ENCODE measurements around the gene SMIM24. TPM values are rescaled to one million over a fixed set of nuclear protein-coding genes. Genes with fewer than 3 reads are reported as not detected.
"Not testable (repeated sequence)": the region's sequence is repeated elsewhere in the genome, so short reads cannot be mapped to it uniquely, and the experiment has no call there.

Gene SMIM24
- total RNA-seq, 3 donors from 2014 or later = 8.5 to 62.5 (median 41.8) TPM

DNA sequence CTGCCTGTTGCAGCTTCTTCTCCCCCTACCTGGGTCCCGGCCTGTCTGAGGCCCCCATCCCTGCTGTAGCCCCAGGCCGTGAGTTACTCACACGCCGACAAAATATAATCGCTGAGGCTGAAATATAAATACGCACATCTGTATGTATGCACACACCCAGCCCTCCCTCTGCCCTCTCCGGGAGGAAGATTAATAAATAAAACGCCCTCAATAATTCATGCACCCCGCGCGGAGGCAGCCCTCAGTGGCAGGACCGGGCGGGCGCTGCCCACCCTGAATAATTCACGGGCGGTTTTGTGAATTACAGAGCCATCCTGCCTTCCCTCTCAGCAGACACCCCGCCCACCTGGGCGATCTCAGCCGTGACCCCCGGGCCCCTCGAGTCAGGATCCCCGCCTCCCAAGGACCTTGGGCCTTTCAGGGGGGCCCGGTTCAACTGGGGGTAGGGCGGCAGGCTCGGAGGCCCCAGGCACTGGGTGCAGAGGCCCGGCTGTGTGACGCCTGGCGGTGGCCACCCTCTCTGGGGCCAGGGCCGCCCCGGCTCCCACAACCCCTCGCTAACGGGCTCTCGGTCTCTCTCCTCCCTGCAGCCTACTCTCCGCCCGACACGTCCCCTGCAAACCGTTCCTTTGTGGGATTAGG, 24.2 kb downstream of the SMIM24 start:
- H3K4me1 ChIP-seq (ENCODE audit: low read depth) = peaks cover 8% of the 10 kb centered on the region
- no peak for ATAC-seq
- no peak for DNase-seq
- H3K36me3 ChIP-seq (ENCODE audit: low read depth) = peaks cover 6% of the 10 kb centered on the region
- intact Hi-C loops (cut with DNase I, micrococcal nuclease) = no loop called here
- no peak overlapping the region for H3K4me3 ChIP-seq
- no peaks in the 10 kb centered on the region for H3K9me3 ChIP-seq
- TF ChIP-seq, protein P1, sequence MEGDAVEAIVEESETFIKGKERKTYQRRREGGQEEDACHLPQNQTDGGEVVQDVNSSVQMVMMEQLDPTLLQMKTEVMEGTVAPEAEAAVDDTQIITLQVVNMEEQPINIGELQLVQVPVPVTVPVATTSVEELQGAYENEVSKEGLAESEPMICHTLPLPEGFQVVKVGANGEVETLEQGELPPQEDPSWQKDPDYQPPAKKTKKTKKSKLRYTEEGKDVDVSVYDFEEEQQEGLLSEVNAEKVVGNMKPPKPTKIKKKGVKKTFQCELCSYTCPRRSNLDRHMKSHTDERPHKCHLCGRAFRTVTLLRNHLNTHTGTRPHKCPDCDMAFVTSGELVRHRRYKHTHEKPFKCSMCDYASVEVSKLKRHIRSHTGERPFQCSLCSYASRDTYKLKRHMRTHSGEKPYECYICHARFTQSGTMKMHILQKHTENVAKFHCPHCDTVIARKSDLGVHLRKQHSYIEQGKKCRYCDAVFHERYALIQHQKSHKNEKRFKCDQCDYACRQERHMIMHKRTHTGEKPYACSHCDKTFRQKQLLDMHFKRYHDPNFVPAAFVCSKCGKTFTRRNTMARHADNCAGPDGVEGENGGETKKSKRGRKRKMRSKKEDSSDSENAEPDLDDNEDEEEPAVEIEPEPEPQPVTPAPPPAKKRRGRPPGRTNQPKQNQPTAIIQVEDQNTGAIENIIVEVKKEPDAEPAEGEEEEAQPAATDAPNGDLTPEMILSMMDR (IDR thresholded peaks at IDR 0.05) = no peak

DNA sequence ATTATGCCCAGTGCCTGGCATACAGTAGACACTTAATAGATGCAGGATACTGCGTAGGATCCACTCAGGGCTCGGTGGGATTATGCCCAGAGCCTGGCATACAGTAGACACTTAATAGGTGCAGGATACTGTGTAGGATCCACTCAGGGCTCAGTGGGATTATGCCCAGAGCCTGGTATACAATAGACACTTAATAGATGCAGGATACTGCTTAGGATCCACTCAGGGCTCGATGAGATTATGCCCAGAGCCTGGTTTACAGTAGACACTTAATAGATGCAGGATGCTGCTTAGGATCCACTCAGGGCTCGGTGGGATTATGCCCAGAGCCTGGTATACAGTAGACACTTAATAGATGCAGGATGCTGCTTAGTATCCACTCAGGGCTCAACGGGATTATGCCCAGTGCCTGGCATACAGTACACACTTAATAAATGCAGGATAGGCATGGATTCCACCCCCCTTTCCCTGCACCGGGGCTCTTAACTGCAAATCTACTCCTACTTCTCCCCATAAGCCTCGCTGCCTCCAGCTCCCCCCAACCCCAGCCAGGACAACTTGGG, 24.9 kb downstream of the SMIM24 start:
- intact Hi-C loops (cut with DNase I, micrococcal nuclease) = no loop called here
- TF ChIP-seq, protein P1 (IDR thresholded peaks at IDR 0.05) = no peak
- H3K4me1 ChIP-seq (ENCODE audit: low read depth) = peaks cover 8% of the 10 kb centered on the region
- no peaks in the 10 kb centered on the region for H3K9me3 ChIP-seq
- no peak for DNase-seq
- H3K36me3 ChIP-seq (ENCODE audit: low read depth) = peaks cover 6% of the 10 kb centered on the region
- ATAC-seq = no peak
- no peak overlapping the region for H3K4me3 ChIP-seq

DNA sequence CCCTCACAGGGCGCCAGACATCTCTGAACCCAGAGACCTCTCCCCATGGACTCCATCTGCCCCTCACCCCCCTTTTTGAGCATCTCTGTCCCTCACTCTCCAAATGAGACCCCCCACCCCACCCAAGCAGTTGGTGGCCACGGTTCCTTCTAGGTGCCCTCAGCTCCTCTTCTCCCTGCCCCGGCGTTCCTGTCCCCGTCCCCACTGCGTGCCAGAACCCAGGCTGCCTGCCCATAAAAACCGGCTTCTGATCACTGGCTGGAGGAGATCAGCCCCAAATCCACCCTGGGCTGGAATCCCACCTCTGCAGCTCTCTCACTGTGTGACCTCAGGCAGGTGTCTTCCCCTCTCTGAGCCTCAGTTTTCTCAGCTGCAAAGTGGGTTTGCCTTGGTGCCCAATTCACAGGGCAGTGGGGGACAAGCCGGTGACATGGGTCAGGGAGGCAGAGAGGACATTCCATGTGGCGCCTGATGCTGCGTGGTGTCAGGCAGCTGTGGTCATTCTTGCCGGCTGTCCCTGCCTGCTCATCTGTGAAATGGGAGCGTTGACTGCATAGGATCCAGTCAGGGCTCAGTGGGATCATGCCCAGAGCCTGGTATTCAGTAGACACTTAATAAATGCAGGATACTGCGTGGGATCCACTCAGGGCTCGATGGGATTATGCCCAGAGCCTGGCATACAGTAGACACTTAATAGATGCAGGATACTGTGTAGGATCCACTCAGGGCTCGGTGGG, 25.5 kb downstream of the SMIM24 start:
- intact Hi-C loops (cut with DNase I, micrococcal nuclease) = no loop called here
- TF ChIP-seq, protein P1 (IDR thresholded peaks at IDR 0.05) = no peak
- no peak for ATAC-seq
- Histone ChIP-seq H3K4me3 (no peak overlapping the region), H3K9me3 (no peaks in the 10 kb centered on the region), H3K4me1 (ENCODE audit: low read depth) (peaks cover 8% of the 10 kb centered on the region), H3K36me3 (ENCODE audit: low read depth) (peaks cover 6% of the 10 kb centered on the region)
- no peak for DNase-seq

DNA sequence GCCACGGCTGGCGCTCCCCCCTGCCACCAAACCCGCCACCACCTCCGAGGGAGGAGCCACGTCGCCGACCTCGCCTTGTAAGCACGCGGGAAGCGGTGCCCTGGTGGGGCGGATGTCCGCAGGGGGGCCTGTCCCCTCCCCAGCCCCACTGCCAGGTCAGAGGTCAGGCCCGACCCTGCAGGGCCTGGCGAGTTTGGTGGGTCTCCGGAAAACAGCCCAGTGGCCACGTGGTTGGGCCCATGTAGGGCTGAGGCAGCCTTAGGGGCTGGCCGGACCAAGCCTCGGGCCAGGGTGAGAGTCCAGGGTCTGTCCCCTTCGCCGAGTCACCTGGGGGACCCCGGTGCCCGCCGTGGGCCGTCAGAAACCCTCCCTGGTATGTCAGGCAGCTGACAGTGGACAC, 26.5 kb downstream of the SMIM24 start:
- DNase-seq (no peak), ATAC-seq (no peak)
- peaks cover 6% of the 10 kb centered on the region for H3K36me3 ChIP-seq (ENCODE audit: low read depth)
- no peak overlapping the region for H3K4me3 ChIP-seq
- H3K4me1 ChIP-seq (ENCODE audit: low read depth) = peaks cover 5% of the 10 kb centered on the region
- no peaks in the 10 kb centered on the region for H3K9me3 ChIP-seq
- intact Hi-C loops (cut with DNase I, micrococcal nuclease) = no loop called here
- TF ChIP-seq, protein P1 (IDR thresholded peaks at IDR 0.05) = no peak

GRCh38 chr19:3452942-3453214, 27.4 kb downstream of the SMIM24 start:
- H3K36me3 ChIP-seq (ENCODE audit: low read depth); H3K4me1 ChIP-seq (ENCODE audit: low read depth); DNase-seq; intact Hi-C loops (cut with DNase I, micrococcal nuclease); ATAC-seq; H3K4me3 ChIP-seq; H3K9me3 ChIP-seq: not testable (repeated sequence)

- DNase-seq = no peak
- intact Hi-C loops (cut with DNase I, micrococcal nuclease) = no loop called here
Measured at GRCh38 chr19:3452171-3452941, 28.0 kb downstream of the SMIM24 start.

More at GRCh38 chr19:3452171-3452941, 28.0 kb downstream of the SMIM24 start:
- no peak for ATAC-seq
- Histone ChIP-seq H3K9me3 (no peaks in the 10 kb centered on the region), H3K36me3 (ENCODE audit: low read depth) (peaks cover 6% of the 10 kb centered on the region), H3K4me3 (no peak overlapping the region), H3K4me1 (ENCODE audit: low read depth) (no peaks in the 10 kb centered on the region)
- TF ChIP-seq, protein P1 (IDR thresholded peaks at IDR 0.05) = no peak

All from mucosa of descending colon (tissue), 3 donors.